ENCODE results near the gene USP21.

USP21 gene

DNA sequence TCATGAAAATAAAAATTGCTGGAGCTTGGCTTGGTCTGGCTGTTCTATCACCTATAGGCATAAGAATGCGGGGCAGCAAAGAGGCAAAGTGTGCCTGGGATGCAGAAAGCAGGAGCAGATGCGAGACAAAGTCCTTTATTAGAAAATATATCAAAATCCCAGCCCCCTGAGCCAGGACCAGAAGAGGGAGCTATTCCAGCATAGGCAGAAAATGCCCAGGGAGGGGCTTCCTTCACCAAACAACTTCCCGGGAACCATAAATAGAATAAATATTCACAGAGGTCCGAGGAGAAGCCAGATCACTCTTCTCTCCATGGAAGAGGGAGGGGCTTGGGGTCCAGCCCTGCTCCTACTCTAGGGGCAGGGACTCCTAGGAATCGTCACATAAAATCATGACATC, 11.9 kb downstream of the USP21 start:
- Histone ChIP-seq H3K4me1 (ENCODE audit: control insufficient read depth, low read length) (peaks cover 12% of the 10 kb centered on the region), H3K27ac (ENCODE audit: low read depth, low read length) (no peak overlapping the region), H3K9me2 (replicated peaks; ENCODE audit: control insufficient read depth, low read length) (no peaks in the 10 kb centered on the region), H3K27me3 (ENCODE audit: control insufficient read depth, low read length) (no peaks in the 10 kb centered on the region), H3K9me3 (ENCODE audit: control insufficient read depth, insufficient read depth, low read length) (no peaks in the 10 kb centered on the region), H3K79me2 (ENCODE audit: control insufficient read depth, low read length) (peaks cover 14% of the 10 kb centered on the region), H3K4me2 (ENCODE audit: low read length) (no peak overlapping the region), H4K20me1 (ENCODE audit: control insufficient read depth, insufficient read depth, low read depth, low read length) (no peaks in the 10 kb centered on the region), H3F3A (ENCODE audit: control insufficient read depth, insufficient read depth) (no peaks in the 10 kb centered on the region), H3K36me3 (ENCODE audit: control insufficient read depth, low read length) (peaks cover 62% of the 10 kb centered on the region), H3K4me3 (ENCODE audit: low read length) (no peak overlapping the region)
- no peak for TF ChIP-seq EZH2phosphoT487 (IDR thresholded peaks at IDR 0.05; ENCODE audit: borderline replicate concordance, low read length)
- TF ChIP-seq, protein P1, sequence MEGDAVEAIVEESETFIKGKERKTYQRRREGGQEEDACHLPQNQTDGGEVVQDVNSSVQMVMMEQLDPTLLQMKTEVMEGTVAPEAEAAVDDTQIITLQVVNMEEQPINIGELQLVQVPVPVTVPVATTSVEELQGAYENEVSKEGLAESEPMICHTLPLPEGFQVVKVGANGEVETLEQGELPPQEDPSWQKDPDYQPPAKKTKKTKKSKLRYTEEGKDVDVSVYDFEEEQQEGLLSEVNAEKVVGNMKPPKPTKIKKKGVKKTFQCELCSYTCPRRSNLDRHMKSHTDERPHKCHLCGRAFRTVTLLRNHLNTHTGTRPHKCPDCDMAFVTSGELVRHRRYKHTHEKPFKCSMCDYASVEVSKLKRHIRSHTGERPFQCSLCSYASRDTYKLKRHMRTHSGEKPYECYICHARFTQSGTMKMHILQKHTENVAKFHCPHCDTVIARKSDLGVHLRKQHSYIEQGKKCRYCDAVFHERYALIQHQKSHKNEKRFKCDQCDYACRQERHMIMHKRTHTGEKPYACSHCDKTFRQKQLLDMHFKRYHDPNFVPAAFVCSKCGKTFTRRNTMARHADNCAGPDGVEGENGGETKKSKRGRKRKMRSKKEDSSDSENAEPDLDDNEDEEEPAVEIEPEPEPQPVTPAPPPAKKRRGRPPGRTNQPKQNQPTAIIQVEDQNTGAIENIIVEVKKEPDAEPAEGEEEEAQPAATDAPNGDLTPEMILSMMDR (IDR thresholded peaks at IDR 0.05; ENCODE audit: low read depth, low read length, poor library complexity, severe bottlenecking), result no peak

DNA sequence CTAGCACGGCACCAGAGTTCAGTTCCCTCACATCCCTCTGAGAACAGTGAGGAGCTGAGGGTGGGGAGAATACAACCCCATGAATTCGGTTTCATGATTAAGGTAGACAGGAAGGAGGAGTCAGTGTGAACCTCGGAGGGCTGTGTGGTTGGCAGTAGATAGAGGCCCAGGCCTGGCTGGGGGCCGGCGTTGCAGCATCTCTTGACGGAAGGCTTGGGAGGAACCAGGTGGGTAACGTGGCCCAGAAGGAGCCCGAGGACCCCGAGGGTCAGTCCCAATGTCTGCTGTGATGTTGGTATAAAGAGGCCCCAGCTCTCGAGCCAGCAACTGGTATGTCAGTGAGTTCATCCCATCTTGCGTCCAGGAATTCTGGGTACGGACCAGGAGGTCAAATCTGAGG, 12.4 kb downstream of the USP21 start:
- TF ChIP-seq, protein P1 (IDR thresholded peaks at IDR 0.05; ENCODE audit: low read depth, low read length, poor library complexity, severe bottlenecking), result no peak
- TF ChIP-seq EZH2phosphoT487 (IDR thresholded peaks at IDR 0.05; ENCODE audit: borderline replicate concordance, low read length), result no peak
- H3K79me2 ChIP-seq (ENCODE audit: control insufficient read depth, low read length), result peaks cover 17% of the 10 kb centered on the region
- no peaks in the 10 kb centered on the region for H4K20me1 ChIP-seq (ENCODE audit: control insufficient read depth, insufficient read depth, low read depth, low read length)
- no peak overlapping the region for H3K4me2 ChIP-seq (ENCODE audit: low read length)
- no peaks in the 10 kb centered on the region for H3K27me3 ChIP-seq (ENCODE audit: control insufficient read depth, low read length)
- H3F3A ChIP-seq (ENCODE audit: control insufficient read depth, insufficient read depth), result no peaks in the 10 kb centered on the region
- no peak overlapping the region for H3K4me3 ChIP-seq (ENCODE audit: low read length)
- no peaks in the 10 kb centered on the region for H3K9me2 ChIP-seq (replicated peaks; ENCODE audit: control insufficient read depth, low read length)
- no peak overlapping the region for H3K27ac ChIP-seq (ENCODE audit: low read depth, low read length)
- H3K4me1 ChIP-seq (ENCODE audit: control insufficient read depth, low read length), result peaks cover 18% of the 10 kb centered on the region
- H3K36me3 ChIP-seq (ENCODE audit: control insufficient read depth, low read length), result peaks cover 62% of the 10 kb centered on the region
- no peaks in the 10 kb centered on the region for H3K9me3 ChIP-seq (ENCODE audit: control insufficient read depth, insufficient read depth, low read length)

DNA sequence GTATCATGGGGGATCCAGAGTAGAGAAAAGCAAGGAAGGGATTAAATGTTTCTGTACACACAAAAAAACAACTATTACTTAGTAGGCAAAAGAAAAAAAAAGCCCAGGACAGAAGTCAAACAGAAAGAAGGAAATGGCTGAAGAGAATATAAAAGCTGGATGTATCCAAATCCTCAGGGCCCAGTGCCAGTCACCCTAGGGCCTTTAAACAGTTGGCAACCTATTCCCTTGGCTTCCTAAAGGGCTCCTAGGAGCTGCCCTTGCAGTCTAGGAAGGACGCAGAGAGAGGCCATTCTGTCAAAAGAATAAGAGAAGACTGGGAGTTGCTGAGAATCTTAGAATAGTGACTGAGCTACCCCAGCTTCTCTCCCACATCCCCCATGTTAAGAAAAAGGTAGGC, 13.0 kb downstream of the USP21 start:
- H3F3A ChIP-seq (ENCODE audit: control insufficient read depth, insufficient read depth), result no peaks in the 10 kb centered on the region
- H3K4me1 ChIP-seq (ENCODE audit: control insufficient read depth, low read length), result peaks cover 13% of the 10 kb centered on the region
- H4K20me1 ChIP-seq (ENCODE audit: control insufficient read depth, insufficient read depth, low read depth, low read length), result no peaks in the 10 kb centered on the region
- H3K4me2 ChIP-seq (ENCODE audit: low read length), result no peak overlapping the region
- H3K27ac ChIP-seq (ENCODE audit: low read depth, low read length), result no peak overlapping the region
- no peaks in the 10 kb centered on the region for H3K27me3 ChIP-seq (ENCODE audit: control insufficient read depth, low read length)
- peaks cover 16% of the 10 kb centered on the region for H3K79me2 ChIP-seq (ENCODE audit: control insufficient read depth, low read length)
- peaks cover 62% of the 10 kb centered on the region for H3K36me3 ChIP-seq (ENCODE audit: control insufficient read depth, low read length)
- no peaks in the 10 kb centered on the region for H3K9me2 ChIP-seq (replicated peaks; ENCODE audit: control insufficient read depth, low read length)
- TF ChIP-seq EZH2phosphoT487 (IDR thresholded peaks at IDR 0.05; ENCODE audit: borderline replicate concordance, low read length), result no peak
- TF ChIP-seq, protein P1 (IDR thresholded peaks at IDR 0.05; ENCODE audit: low read depth, low read length, poor library complexity, severe bottlenecking), result no peak
- no peaks in the 10 kb centered on the region for H3K9me3 ChIP-seq (ENCODE audit: control insufficient read depth, insufficient read depth, low read length)
- no peak overlapping the region for H3K4me3 ChIP-seq (ENCODE audit: low read length)
